ENCODE data around the gene SYNE1.

DNA sequence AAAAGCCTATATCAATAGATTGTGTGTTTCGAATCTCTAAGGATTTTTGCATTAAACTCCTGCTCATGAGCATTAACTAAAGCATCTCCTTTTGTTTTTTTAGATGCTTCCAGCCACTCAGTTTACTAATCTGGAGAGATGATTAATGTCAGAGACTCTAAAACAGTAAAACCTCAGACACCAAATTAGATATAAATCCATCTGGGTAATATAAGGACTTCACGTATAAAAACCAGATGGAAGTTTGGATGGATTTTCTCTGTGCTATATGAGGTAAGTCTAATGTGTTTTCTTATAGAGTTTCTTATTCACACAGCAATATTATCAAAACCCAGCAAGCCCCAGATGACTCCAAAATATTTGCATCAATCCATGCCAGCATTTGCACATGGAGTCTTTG is 137.2 kb downstream of the SYNE1 start:
- TF ChIP-seq, protein P1, sequence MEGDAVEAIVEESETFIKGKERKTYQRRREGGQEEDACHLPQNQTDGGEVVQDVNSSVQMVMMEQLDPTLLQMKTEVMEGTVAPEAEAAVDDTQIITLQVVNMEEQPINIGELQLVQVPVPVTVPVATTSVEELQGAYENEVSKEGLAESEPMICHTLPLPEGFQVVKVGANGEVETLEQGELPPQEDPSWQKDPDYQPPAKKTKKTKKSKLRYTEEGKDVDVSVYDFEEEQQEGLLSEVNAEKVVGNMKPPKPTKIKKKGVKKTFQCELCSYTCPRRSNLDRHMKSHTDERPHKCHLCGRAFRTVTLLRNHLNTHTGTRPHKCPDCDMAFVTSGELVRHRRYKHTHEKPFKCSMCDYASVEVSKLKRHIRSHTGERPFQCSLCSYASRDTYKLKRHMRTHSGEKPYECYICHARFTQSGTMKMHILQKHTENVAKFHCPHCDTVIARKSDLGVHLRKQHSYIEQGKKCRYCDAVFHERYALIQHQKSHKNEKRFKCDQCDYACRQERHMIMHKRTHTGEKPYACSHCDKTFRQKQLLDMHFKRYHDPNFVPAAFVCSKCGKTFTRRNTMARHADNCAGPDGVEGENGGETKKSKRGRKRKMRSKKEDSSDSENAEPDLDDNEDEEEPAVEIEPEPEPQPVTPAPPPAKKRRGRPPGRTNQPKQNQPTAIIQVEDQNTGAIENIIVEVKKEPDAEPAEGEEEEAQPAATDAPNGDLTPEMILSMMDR (IDR thresholded peaks at IDR 0.05) = no peak
- TF ChIP-seq POLR2A (IDR thresholded peaks at IDR 0.05) = no peak
